Mammary epithelial cell (primary cell): ENCODE data around the gene URB1.

Experiments used
- EZH2 ChIP-seq: IDR thresholded peaks from 2 replicates; pipeline ENCODE4 v1.6.1; 2012; ENCODE audit warnings: low read length, inconsistent platforms, borderline replicate concordance
- TF ChIP-seq, protein P1 (sequence below), 2 donors: IDR thresholded peaks in 1 of 2; conservative IDR thresholded peaks in 1 of 2; 2 replicates each; pipeline ENCODE4 v1.5.1; 2011 to 2012; ENCODE audit warnings: inconsistent platforms in 2 of 2, low read length in 2 of 2, mild to moderate bottlenecking in 2 of 2, control low read depth in 1 of 2, low read depth in 1 of 2; ENCODE audit not compliant: insufficient read depth in 1 of 2; ENCODE audit errors: extremely low read depth in 1 of 2

DNA sequence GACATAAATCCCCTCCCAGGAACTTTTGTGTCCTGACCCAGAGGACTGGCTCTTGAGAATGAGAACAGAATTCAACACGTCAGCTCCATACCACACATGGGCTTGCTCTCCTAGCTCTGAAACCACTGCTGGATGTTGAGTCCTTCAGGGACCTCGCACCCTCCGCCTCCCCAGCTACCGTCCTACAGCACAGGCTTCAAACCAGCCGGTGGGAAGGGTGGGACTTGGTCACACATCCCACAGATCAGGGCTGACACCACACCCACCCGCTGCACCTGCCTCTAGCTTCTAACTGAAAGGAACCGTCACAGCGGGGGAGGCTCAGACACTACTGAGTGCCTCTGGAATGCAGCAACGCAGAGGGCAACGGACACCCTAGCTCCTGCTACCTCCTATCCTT lies 70.1 kb downstream of the URB1 start:
- TF ChIP-seq, protein P1, sequence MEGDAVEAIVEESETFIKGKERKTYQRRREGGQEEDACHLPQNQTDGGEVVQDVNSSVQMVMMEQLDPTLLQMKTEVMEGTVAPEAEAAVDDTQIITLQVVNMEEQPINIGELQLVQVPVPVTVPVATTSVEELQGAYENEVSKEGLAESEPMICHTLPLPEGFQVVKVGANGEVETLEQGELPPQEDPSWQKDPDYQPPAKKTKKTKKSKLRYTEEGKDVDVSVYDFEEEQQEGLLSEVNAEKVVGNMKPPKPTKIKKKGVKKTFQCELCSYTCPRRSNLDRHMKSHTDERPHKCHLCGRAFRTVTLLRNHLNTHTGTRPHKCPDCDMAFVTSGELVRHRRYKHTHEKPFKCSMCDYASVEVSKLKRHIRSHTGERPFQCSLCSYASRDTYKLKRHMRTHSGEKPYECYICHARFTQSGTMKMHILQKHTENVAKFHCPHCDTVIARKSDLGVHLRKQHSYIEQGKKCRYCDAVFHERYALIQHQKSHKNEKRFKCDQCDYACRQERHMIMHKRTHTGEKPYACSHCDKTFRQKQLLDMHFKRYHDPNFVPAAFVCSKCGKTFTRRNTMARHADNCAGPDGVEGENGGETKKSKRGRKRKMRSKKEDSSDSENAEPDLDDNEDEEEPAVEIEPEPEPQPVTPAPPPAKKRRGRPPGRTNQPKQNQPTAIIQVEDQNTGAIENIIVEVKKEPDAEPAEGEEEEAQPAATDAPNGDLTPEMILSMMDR (conservative IDR thresholded peaks at IDR 0.05 in 1 of 2, IDR thresholded peaks at IDR 0.05 in 1 of 2; ENCODE audit: extremely low read depth in 1 of 2, insufficient read depth in 1 of 2, low read depth in 1 of 2, low read length in 2 of 2), result no peak
- TF ChIP-seq EZH2, result no peak
